Trophoblast cell (in vitro differentiated cells and primary cell): ENCODE data around the gene MYCBPAP.

Experiments
- DNase-seq, 2 donors: peaks; one replicate each; pipeline ENCODE4 v3.0.0-alpha.2; 2016
- H2AFZ ChIP-seq: 2 replicates; pipeline ENCODE4 v1.6.1; 2013; ENCODE audit warnings: low read length, moderate library complexity, mild to moderate bottlenecking; ENCODE audit not compliant: insufficient read depth, poor library complexity
- H2AK5ac ChIP-seq: 2 replicates; pipeline ENCODE4 v1.6.1; 2013; ENCODE audit warnings: mild to moderate bottlenecking, low read length
- H2BK120ac ChIP-seq: 2 replicates; pipeline ENCODE4 v1.6.1; 2013; ENCODE audit warnings: low read length, mild to moderate bottlenecking, moderate library complexity; ENCODE audit not compliant: insufficient read depth, poor library complexity
- H2BK12ac ChIP-seq: 2 replicates; pipeline ENCODE4 v1.6.1; 2013; ENCODE audit warnings: mild to moderate bottlenecking, low read length, moderate library complexity
- H2BK5ac ChIP-seq: 2 replicates; pipeline ENCODE4 v1.6.1; 2013; ENCODE audit warnings: low read length, low read depth, moderate library complexity, mild to moderate bottlenecking; ENCODE audit not compliant: poor library complexity
- H3K14ac ChIP-seq: 2 replicates; pipeline ENCODE4 v1.6.1; 2013; ENCODE audit warnings: mild to moderate bottlenecking, low read length
- H3K18ac ChIP-seq: 2 replicates; pipeline ENCODE4 v1.6.1; 2013; ENCODE audit warnings: mild to moderate bottlenecking, low read length
- H3K23ac ChIP-seq: 2 replicates; pipeline ENCODE4 v1.6.1; 2013; ENCODE audit warnings: low read length
- H3K27ac ChIP-seq: 2 replicates; pipeline ENCODE4 v1.5.1; 2013; ENCODE audit warnings: low read depth, mild to moderate bottlenecking, inconsistent platforms, low read length, moderate library complexity
- H3K27me3 ChIP-seq: 2 replicates; pipeline ENCODE4 v1.6.1; 2013; ENCODE audit warnings: inconsistent platforms, mild to moderate bottlenecking, low read length, moderate library complexity; ENCODE audit not compliant: insufficient read depth
- H3K36me3 ChIP-seq, 2 experiments: 1 replicate in 1 of 2; 2 replicates in 1 of 2; pipeline ENCODE4 v1.6.1; 2013; ENCODE audit warnings: low read length in 2 of 2, mild to moderate bottlenecking in 2 of 2, moderate library complexity in 1 of 2; ENCODE audit not compliant: insufficient read depth in 2 of 2, control insufficient read depth in 1 of 2
- H3K4ac ChIP-seq: 2 replicates; pipeline ENCODE4 v1.6.1; 2013; ENCODE audit warnings: low read depth, mild to moderate bottlenecking, low read length, moderate library complexity
- H3K4me1 ChIP-seq, 2 experiments: 1 replicate in 1 of 2; 2 replicates in 1 of 2; pipeline ENCODE4 v1.6.1; 2013; ENCODE audit warnings: low read length in 2 of 2, mild to moderate bottlenecking in 2 of 2, moderate library complexity in 1 of 2; ENCODE audit not compliant: insufficient read depth in 2 of 2, control insufficient read depth in 1 of 2
- H3K4me2 ChIP-seq: 2 replicates; pipeline ENCODE4 v1.6.1; 2013; ENCODE audit warnings: inconsistent platforms, mild to moderate bottlenecking, low read length, moderate library complexity
- H3K4me3 ChIP-seq: 2 replicates; pipeline ENCODE4 v1.5.1; 2013; ENCODE audit warnings: mild to moderate bottlenecking, low read depth, low read length, inconsistent platforms
- H3K79me1 ChIP-seq: one replicate; pipeline ENCODE4 v1.6.1; 2013; ENCODE audit warnings: low read length
- H3K79me2 ChIP-seq: 2 replicates; pipeline ENCODE4 v1.6.1; 2013; ENCODE audit warnings: low read length, mild to moderate bottlenecking; ENCODE audit not compliant: control insufficient read depth, insufficient read depth, poor library complexity
- H3K9ac ChIP-seq: 2 replicates; pipeline ENCODE4 v1.6.1; 2013; ENCODE audit warnings: mild to moderate bottlenecking, low read length
- H3K9me3 ChIP-seq: 2 replicates; pipeline ENCODE4 v1.6.1; 2013; ENCODE audit warnings: low read depth, mild to moderate bottlenecking, control low read depth, inconsistent platforms, low read length; ENCODE audit not compliant: insufficient read depth
- H4K12ac ChIP-seq: 2 replicates; pipeline ENCODE4 v1.6.1; 2013; ENCODE audit warnings: low read depth, mild to moderate bottlenecking, low read length, moderate library complexity
- H4K8ac ChIP-seq: 2 replicates; pipeline ENCODE4 v1.6.1; 2013; ENCODE audit warnings: low read depth, mild to moderate bottlenecking, low read length, moderate library complexity
- H4K91ac ChIP-seq: one replicate; pipeline ENCODE4 v1.6.1; 2013; ENCODE audit warnings: low read depth, mild to moderate bottlenecking, low read length, moderate library complexity
- WGBS: extraction: QIAGEN DNeasy Blood & Tissue Kit; methylation state at CpG from one replicate; pipeline ENCODE4 v1.1.7; 2013; ENCODE audit warnings: missing lambda C conversion rate; ENCODE audit not compliant: insufficient read length, insufficient coverage; ENCODE audit errors: extremely low coverage; 5-methylcytosine and 5-hydroxymethylcytosine counted together

The MYCBPAP gene

DNA sequence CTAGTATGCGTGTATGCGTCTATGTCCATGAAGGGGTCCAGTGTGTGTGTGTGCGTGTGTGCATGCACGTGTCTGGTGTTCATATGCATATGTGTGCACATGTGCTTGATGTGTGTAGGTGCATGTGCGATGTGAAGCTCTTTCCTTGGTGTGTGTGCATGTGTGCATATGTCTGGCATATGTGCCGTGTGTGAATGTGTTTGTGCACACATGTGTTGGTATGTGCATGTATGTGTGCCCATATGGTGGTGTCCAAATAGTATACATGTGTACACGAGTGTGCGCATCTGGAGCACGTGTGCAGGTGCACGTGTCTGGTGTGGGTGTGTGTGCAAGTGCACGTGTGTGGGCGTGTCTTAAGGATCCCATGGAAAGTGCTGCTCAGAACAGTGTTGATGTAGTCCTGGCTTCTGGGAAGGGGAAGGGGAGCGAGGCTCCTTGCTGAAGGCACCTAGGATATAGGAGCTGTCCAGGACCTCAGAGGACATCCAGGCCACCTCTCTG lies 69.3 kb downstream of the MYCBPAP start:
- WGBS, result no CpG with 5 or more reads among the region's 13 CpGs

DNA sequence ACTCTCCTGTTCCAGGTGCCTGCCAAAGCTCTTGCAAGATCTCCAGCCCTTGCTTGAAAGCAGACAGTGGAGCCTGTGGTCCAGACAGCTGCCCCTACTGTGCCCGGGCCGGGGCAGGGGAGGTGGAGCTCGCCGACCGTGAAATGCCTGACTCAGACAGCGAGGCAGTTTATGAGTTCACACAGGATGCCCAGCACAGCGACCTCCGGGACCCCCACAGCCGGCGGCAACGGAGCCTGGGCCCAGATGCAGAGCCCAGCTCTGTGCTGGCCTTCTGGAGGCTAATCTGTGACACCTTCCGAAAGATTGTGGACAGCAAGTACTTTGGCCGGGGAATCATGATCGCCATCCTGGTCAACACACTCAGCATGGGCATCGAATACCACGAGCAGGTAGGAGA lies 69.9 kb downstream of the MYCBPAP start:
- no peak for DNase-seq
- Histone ChIP-seq H3K9me3 (no peaks in the 10 kb centered on the region), H3K4me1 (no peaks in the 10 kb centered on the region), H2AFZ (no peak overlapping the region), H2BK12ac (no peak overlapping the region), H3K23ac (no peak overlapping the region), H3K79me2 (no peaks in the 10 kb centered on the region), H3K14ac (no peak overlapping the region), H4K8ac (no peak overlapping the region), H3K79me1 (no peaks in the 10 kb centered on the region), H3K4ac (no peak overlapping the region), H3K4me2 (no peak overlapping the region), H3K36me3 (no peaks in the 10 kb centered on the region), H4K12ac (no peak overlapping the region), H2AK5ac (no peak overlapping the region), H3K4me3 (no peak overlapping the region), H2BK5ac (no peak overlapping the region), H3K27ac (no peak overlapping the region), H2BK120ac (no peak overlapping the region), H4K91ac (no peak overlapping the region), H3K9ac (no peak overlapping the region), H3K18ac (no peak overlapping the region), H3K27me3 (no peaks in the 10 kb centered on the region)
- no CpG with 5 or more reads among the region's 16 CpGs for WGBS

More for the DNA sequence above, 69.3 kb downstream of the MYCBPAP start:
- Histone ChIP-seq H4K91ac (no peak overlapping the region), H4K8ac (no peak overlapping the region), H3K79me1 (no peaks in the 10 kb centered on the region), H3K27ac (no peak overlapping the region), H3K9me3 (peaks cover 2% of the 10 kb centered on the region), H3K23ac (peak overlapping the region; percentile 1), H3K9ac (no peak overlapping the region), H3K36me3 (no peaks in the 10 kb centered on the region), H3K4ac (no peak overlapping the region), H2AK5ac (no peak overlapping the region), H2BK120ac (no peak overlapping the region), H3K27me3 (no peaks in the 10 kb centered on the region), H3K18ac (no peak overlapping the region), H4K12ac (no peak overlapping the region), H3K4me1 (no peaks in the 10 kb centered on the region), H3K4me3 (peak overlapping the region; percentile 18), H3K14ac (no peak overlapping the region), H2AFZ (no peak overlapping the region), H3K4me2 (no peak overlapping the region), H3K79me2 (no peaks in the 10 kb centered on the region), H2BK12ac (no peak overlapping the region), H2BK5ac (no peak overlapping the region)
- no peak for DNase-seq

DNA sequence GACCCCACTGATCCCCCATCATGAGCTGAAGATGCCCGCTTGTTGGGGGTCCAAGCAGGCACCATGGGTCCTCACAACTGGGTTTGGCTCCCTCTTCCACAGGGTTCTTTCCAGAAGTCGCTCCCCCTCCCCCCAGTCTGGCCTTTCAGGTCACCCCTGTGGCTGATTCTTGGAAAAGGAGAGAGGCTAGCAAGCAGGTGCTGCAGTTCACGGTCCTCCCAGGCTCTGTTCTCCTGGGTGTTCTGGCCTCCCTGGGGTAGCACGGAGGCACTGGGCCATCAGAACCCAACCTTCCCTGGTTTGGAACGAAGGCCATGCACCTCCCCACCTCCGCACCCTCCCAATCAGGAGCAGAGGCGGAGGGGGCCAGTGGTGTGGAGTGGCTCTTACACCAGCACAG lies 71.2 kb downstream of the MYCBPAP start:
- Histone ChIP-seq H3K79me2 (no peaks in the 10 kb centered on the region), H3K27me3 (no peaks in the 10 kb centered on the region), H3K9ac (no peak overlapping the region), H4K8ac (no peak overlapping the region), H2AFZ (no peak overlapping the region), H3K4me2 (no peak overlapping the region), H3K18ac (no peak overlapping the region), H4K91ac (no peak overlapping the region), H3K79me1 (no peaks in the 10 kb centered on the region), H3K36me3 (no peaks in the 10 kb centered on the region), H2BK12ac (no peak overlapping the region), H4K12ac (no peak overlapping the region), H2BK5ac (no peak overlapping the region), H3K4me1 (no peaks in the 10 kb centered on the region), H3K9me3 (no peaks in the 10 kb centered on the region), H2BK120ac (no peak overlapping the region), H3K4ac (no peak overlapping the region), H3K14ac (no peak overlapping the region), H3K27ac (no peak overlapping the region), H3K4me3 (no peak overlapping the region), H2AK5ac (no peak overlapping the region), H3K23ac (no peak overlapping the region)
- WGBS, result no CpG with 5 or more reads among the region's 7 CpGs
- DNase-seq, result no peak

DNA sequence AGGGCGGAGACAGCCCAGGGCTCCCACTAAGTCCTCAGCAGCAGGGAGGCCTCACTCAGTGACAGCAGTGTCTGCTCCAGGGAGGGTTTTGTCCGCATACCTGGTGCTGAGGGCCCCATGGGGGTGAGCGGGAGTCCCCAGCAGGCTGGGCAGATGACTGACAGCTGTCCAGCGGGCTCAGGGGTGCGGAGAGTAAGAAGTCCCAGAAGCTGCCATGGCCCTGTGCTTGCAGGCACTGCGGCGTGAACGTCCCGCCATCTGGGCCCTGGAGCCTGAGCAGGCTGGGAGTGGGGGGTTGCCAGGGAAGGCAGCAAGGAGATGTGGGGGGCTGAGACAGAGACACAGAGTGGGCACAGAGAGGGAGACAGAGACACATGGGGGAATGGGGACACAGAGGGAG lies 72.4 kb downstream of the MYCBPAP start:
- H4K12ac ChIP-seq, result no peak overlapping the region
- no peak overlapping the region for H2AFZ ChIP-seq
- no peak overlapping the region for H3K14ac ChIP-seq
- no peak overlapping the region for H2BK120ac ChIP-seq
- no peak overlapping the region for H4K91ac ChIP-seq
- no peak overlapping the region for H3K4me2 ChIP-seq
- H3K9me3 ChIP-seq, result no peaks in the 10 kb centered on the region
- no peaks in the 10 kb centered on the region for H3K79me1 ChIP-seq
- no peak overlapping the region for H3K23ac ChIP-seq
- H3K9ac ChIP-seq, result no peak overlapping the region
- no peak overlapping the region for H3K27ac ChIP-seq
- no peak overlapping the region for H3K4me3 ChIP-seq
- no peak overlapping the region for H3K4ac ChIP-seq
- H3K18ac ChIP-seq, result no peak overlapping the region
- H2BK5ac ChIP-seq, result no peak overlapping the region
- DNase-seq, result no peak
- no peaks in the 10 kb centered on the region for H3K4me1 ChIP-seq
- WGBS, result no CpG with 5 or more reads among the region's 9 CpGs
- H3K27me3 ChIP-seq, result no peaks in the 10 kb centered on the region
- H3K36me3 ChIP-seq, result no peaks in the 10 kb centered on the region
- no peaks in the 10 kb centered on the region for H3K79me2 ChIP-seq
- H2AK5ac ChIP-seq, result no peak overlapping the region
- no peak overlapping the region for H4K8ac ChIP-seq
- H2BK12ac ChIP-seq, result no peak overlapping the region
